GM10266 (cell line): ENCODE data around the gene ISG20.

ENCODE experiments used
- DNase-seq: peaks from one replicate; pipeline ENCODE4 v3.0.0; 2012; ENCODE audit errors: extremely low spot score
- CTCF ChIP-seq: IDR thresholded peaks from 2 replicates; pipeline ENCODE4 v1.5.1; 2012; ENCODE audit warnings: mild to moderate bottlenecking, low read depth; ENCODE audit not compliant: control insufficient read depth, insufficient read depth; ENCODE audit errors: missing control alignments

The ISG20 gene

DNA sequence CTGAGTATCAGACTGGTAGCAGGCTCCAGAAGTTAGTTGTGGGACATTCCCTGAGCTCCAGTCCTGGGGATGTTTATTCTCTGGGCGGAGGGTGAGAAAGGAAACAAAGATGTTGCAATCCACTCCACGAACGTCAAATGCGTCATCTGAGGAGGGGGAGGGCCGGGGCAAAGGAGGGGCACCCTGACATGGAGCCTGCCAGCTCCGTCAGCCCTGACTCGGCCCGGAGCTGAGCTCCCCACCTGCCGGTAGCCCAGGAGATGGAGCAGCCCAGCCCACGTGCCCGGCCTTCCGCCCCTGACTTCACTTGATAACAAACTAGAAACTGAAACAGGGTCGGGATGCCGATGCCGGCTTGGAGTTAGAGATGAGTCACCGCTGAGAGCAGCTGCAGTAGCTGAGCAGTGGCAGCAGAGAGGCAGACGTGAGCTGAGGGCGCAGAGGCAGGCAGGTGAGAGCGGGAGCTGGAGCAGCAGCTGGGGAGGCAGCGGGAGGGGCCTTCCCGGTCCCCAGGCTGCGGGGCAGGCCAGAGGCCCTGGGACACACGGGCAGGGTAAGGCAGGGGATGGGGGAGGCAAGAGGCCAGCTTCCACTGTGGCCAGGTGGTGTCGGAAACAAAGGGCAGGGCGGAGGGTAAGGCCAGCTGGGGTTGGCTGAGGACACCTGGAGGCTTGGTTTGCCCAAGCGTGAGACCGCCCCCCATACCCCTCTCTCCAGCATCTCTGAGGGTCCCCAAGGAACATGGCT is at the start of gene ISG20:
Gene ISG20, plus strand, starts transcription at position 391 of the 747 bp plus-strand sequence. Its CDS starts 351 bp downstream, at position 742.
- peak; percentile 86 for DNase-seq

GRCh38 chr15:88590759-88591158 is 48.1 kb upstream of the ISG20 start:
- TF ChIP-seq CTCF, result no peak
- DNase-seq, result no peak

More for the DNA sequence above, at the start of gene ISG20:
- peak; percentile 42 for TF ChIP-seq CTCF

GRCh38 chr15:88591384-88591783 is 47.4 kb upstream of the ISG20 start:
- no peak for DNase-seq
- TF ChIP-seq CTCF, result no peak

DNA sequence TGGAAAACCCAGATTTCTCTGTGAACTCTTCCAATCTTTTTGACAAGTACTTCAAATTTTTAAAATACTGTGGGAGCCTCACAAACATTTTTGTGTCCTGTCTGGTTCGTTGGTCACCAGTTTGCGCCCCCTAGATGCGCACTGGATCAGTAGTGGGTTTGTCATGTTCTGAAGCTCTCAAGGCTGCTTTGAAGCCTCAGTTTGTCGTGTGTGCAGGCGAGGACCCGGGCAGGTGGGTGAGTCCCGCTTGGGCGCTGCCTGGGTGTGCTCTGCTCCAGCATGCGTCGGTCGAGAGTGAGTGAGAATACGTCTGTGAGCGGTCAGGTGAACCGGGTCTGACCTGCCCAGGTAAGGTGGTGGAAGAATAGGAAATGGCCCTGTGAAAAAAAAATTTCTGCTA is 34.9 kb upstream of the ISG20 start:
- no peak for TF ChIP-seq CTCF
- DNase-seq, result no peak

- no peak for DNase-seq
- TF ChIP-seq CTCF, result no peak
Observed at GRCh38 chr15:88604381-88605188, 34.2 kb upstream of the ISG20 start.

DNA sequence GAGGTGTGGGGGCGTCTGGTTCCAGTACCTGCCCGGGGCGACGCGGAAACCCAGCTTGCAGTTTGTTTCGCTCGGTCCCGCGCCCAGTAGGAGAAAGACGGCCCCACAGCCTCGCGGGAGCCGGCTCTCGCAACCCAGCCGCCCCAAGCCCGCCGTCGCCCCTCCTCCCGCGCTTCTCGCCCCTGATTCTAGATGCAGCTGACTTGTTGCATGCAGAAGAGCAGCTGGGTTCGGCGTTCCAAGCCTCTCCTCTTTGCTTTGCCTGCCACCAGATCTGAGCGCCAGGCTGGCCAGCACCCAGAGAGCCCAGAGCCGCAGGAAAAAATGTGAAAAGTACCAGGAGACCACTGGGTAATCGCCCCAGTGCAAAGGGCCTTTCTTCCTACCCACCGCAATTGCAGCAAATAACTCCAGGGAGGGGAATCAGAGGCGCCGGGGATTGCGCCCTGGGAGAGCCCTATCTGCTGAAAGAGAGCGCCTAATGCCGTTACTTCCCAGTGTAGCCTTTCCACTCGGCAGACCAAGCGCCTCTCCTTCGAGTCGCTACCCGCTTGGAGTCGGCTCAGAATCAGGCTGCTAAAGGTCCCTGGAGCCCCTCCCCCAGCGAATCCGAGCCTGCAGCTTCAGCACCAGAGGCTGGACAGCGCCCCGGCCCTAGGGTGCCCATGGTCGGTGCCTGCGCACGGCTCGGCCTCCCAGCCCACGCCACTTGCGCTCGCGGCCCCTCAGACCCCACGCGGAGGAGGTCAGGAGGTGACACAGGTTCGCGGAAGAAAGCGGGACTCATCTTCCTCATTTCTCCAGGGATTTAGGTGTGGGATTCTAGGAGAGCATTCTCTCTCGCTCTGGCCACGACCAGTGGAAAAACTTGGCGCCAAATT is 33.4 kb upstream of the ISG20 start:
- no peak for DNase-seq
- TF ChIP-seq CTCF, result no peak
